SJSA1 (cell line): ENCODE measurements around the gene UFSP1. TPM values are rescaled to one million over a fixed set of nuclear protein-coding genes. Genes with fewer than 3 reads are reported as not detected.

Experiments used
- DNase-seq, 2 experiments: peaks; one replicate each; pipeline ENCODE4 v3.0.0-alpha.2; 2015 to 2020; ENCODE audit warnings: low spot score in 2 of 2, low read depth in 1 of 2
- H3K27ac ChIP-seq: fragments of 250-450 bp; sonication (Bioruptor Pico); 2 replicates; pipeline ENCODE4 v1.5.1; 2020; ENCODE audit warnings: mild to moderate bottlenecking, moderate library complexity
- H3K27me3 ChIP-seq: fragments of 250-450 bp; sonication (Bioruptor Pico); replicated peaks from 2 replicates; pipeline ENCODE4 v1.5.1; 2020; ENCODE audit warnings: mild to moderate bottlenecking, moderate library complexity
- H3K36me3 ChIP-seq: fragments of 250-450 bp; sonication (Bioruptor Pico); 2 replicates; pipeline ENCODE4 v1.5.1; 2020; ENCODE audit warnings: mild to moderate bottlenecking
- H3K4me1 ChIP-seq: fragments of 250-450 bp; sonication (Bioruptor Pico); replicated peaks from 2 replicates; pipeline ENCODE4 v1.6.1; 2021; ENCODE audit warnings: mild to moderate bottlenecking
- H3K4me3 ChIP-seq: fragments of 250-450 bp; sonication (Bioruptor Pico); 2 replicates; pipeline ENCODE4 v1.5.1; 2020; ENCODE audit warnings: mild to moderate bottlenecking
- H3K9me3 ChIP-seq: fragments of 250-450 bp; sonication (Bioruptor Pico); replicated peaks from 2 replicates; pipeline ENCODE4 v1.5.1; 2020; ENCODE audit warnings: mild to moderate bottlenecking
- total RNA-seq: library from RNA; depleted of rRNA; stranded (reverse); fragments of >200 nt; shearing (Covaris generic); gene quantifications from 2 replicates; pipeline ENCODE4 v1.2.3, GENCODE V29; 2014

UFSP1 gene
- total RNA-seq, 1 experiment from 2014 or later = 3.7 TPM

- no peak for DNase-seq
- Histone ChIP-seq H3K27ac (no peak overlapping the region), H3K4me1 (no peaks in the 10 kb centered on the region), H3K27me3 (0 out of 2 replicates have a peak, but pooled peaks cover 3% of the 10 kb centered on the region), H3K4me3 (no peak overlapping the region), H3K36me3 (no peaks in the 10 kb centered on the region), H3K9me3 (no peaks in the 10 kb centered on the region)
Measured at GRCh38 chr7:100908512-100908911, 19.0 kb upstream of the UFSP1 start.

- no peak overlapping the region for H3K4me3 ChIP-seq
- no peak for DNase-seq
- H3K36me3 ChIP-seq = no peaks in the 10 kb centered on the region
- no peak overlapping the region for H3K27ac ChIP-seq
- H3K27me3 ChIP-seq = peaks cover 13% of the 10 kb centered on the region
- no peaks in the 10 kb centered on the region for H3K4me1 ChIP-seq
- H3K9me3 ChIP-seq = no peaks in the 10 kb centered on the region
Measured at GRCh38 chr7:100902638-100903037, 13.1 kb upstream of the UFSP1 start.

- Histone ChIP-seq H3K9me3 (no peaks in the 10 kb centered on the region; the same call in 1 of the 2 replicates), H3K4me1 (peaks cover 4% of the 10 kb centered on the region), H3K27me3 (peaks cover 20% of the 10 kb centered on the region), H3K27ac (no peak overlapping the region), H3K36me3 (no peaks in the 10 kb centered on the region), H3K4me3 (no peak overlapping the region)
- DNase-seq = no peak
Measured at GRCh38 chr7:100901921-100902332, 12.4 kb upstream of the UFSP1 start.

GRCh38 chr7:100900978-100901377, 11.5 kb upstream of the UFSP1 start:
- peaks cover 3% of the 10 kb centered on the region; the same call in 1 of the 2 replicates for H3K9me3 ChIP-seq
- no peaks in the 10 kb centered on the region for H3K36me3 ChIP-seq
- H3K27ac ChIP-seq = no peak overlapping the region
- no peak for DNase-seq
- no peak overlapping the region for H3K4me3 ChIP-seq
- peaks cover 29% of the 10 kb centered on the region for H3K27me3 ChIP-seq
- H3K4me1 ChIP-seq = peaks cover 13% of the 10 kb centered on the region

- Histone ChIP-seq H3K27ac (no peak overlapping the region), H3K27me3 (peaks cover 42% of the 10 kb centered on the region), H3K4me1 (peaks cover 27% of the 10 kb centered on the region), H3K4me3 (no peak overlapping the region), H3K36me3 (no peaks in the 10 kb centered on the region), H3K9me3 (peaks cover 3% of the 10 kb centered on the region; the same call in 1 of the 2 replicates)
- DNase-seq = no peak
Measured at GRCh38 chr7:100899432-100899831, 9.9 kb upstream of the UFSP1 start.

GRCh38 chr7:100897772-100898454, 8.4 kb upstream of the UFSP1 start:
- Histone ChIP-seq H3K27ac (no peak overlapping the region), H3K27me3 (peaks cover 46% of the 10 kb centered on the region), H3K9me3 (peaks cover 3% of the 10 kb centered on the region; the same call in 1 of the 2 replicates), H3K4me3 (no peak overlapping the region), H3K36me3 (no peaks in the 10 kb centered on the region), H3K4me1 (peaks cover 27% of the 10 kb centered on the region)
- DNase-seq = no peak

GRCh38 chr7:100896732-100897608, 7.5 kb upstream of the UFSP1 start:
- no peak for DNase-seq
- Histone ChIP-seq H3K9me3 (peaks cover 3% of the 10 kb centered on the region; the same call in 1 of the 2 replicates), H3K4me1 (peaks cover 27% of the 10 kb centered on the region), H3K4me3 (no peak overlapping the region), H3K27me3 (peaks cover 45% of the 10 kb centered on the region), H3K27ac (no peak overlapping the region), H3K36me3 (no peaks in the 10 kb centered on the region)

GRCh38 chr7:100895956-100896731, 6.6 kb upstream of the UFSP1 start:
- Histone ChIP-seq H3K27ac (no peak overlapping the region), H3K9me3 (peaks cover 3% of the 10 kb centered on the region; the same call in 1 of the 2 replicates), H3K36me3 (no peaks in the 10 kb centered on the region), H3K27me3 (peaks cover 42% of the 10 kb centered on the region), H3K4me3 (no peak overlapping the region), H3K4me1 (peaks cover 29% of the 10 kb centered on the region)
- DNase-seq = no peak

- no peaks in the 10 kb centered on the region for H3K36me3 ChIP-seq
- peaks cover 38% of the 10 kb centered on the region for H3K27me3 ChIP-seq
- peaks cover 3% of the 10 kb centered on the region; the same call in 1 of the 2 replicates for H3K9me3 ChIP-seq
- H3K27ac ChIP-seq = no peak within 1 kb of the TSS
- H3K4me1 ChIP-seq = peaks cover 34% of the 10 kb centered on the region
- no peak for DNase-seq
- peak within 1 kb of the TSS; percentile 19 for H3K4me3 ChIP-seq
Measured at GRCh38 chr7:100895701-100895955, 6.1 kb upstream of the UFSP1 start, which contains the start of gene ACHE. Gene ACHE, minus strand, starts transcription at chr7:100895888. Its CDS starts 1,656 bp downstream, at chr7:100894232.

GRCh38 chr7:100894860-100895700, 5.6 kb upstream of the UFSP1 start:
- DNase-seq = no peak
- no peaks in the 10 kb centered on the region for H3K36me3 ChIP-seq
- no peak overlapping the region for H3K27ac ChIP-seq
- H3K9me3 ChIP-seq = peaks cover 3% of the 10 kb centered on the region; the same call in 1 of the 2 replicates
- peak overlapping the region; percentile 19 for H3K4me3 ChIP-seq
- peaks cover 37% of the 10 kb centered on the region for H3K27me3 ChIP-seq
- peaks cover 39% of the 10 kb centered on the region for H3K4me1 ChIP-seq

- no peak for DNase-seq
- Histone ChIP-seq H3K9me3 (peaks cover 3% of the 10 kb centered on the region; the same call in 1 of the 2 replicates), H3K27me3 (peaks cover 37% of the 10 kb centered on the region), H3K4me1 (peaks cover 46% of the 10 kb centered on the region), H3K27ac (no peak overlapping the region), H3K36me3 (peaks cover 4% of the 10 kb centered on the region), H3K4me3 (no peak overlapping the region)
Measured at GRCh38 chr7:100893910-100894721, 4.6 kb upstream of the UFSP1 start.

GRCh38 chr7:100893318-100893895, 3.9 kb upstream of the UFSP1 start:
- H3K4me3 ChIP-seq = no peak overlapping the region
- peaks cover 37% of the 10 kb centered on the region for H3K27me3 ChIP-seq
- no peak for DNase-seq

More at GRCh38 chr7:100893318-100893895, 3.9 kb upstream of the UFSP1 start:
- Histone ChIP-seq H3K9me3 (peaks cover 3% of the 10 kb centered on the region; the same call in 1 of the 2 replicates), H3K36me3 (peaks cover 11% of the 10 kb centered on the region), H3K27ac (no peak overlapping the region), H3K4me1 (peaks cover 53% of the 10 kb centered on the region)
